ENCODE results near the gene GOLGA2. TPM values are rescaled to one million over a fixed set of nuclear protein-coding genes. Genes with fewer than 3 reads are reported as not detected.

The GOLGA2 gene
- total and polyA plus RNA-seq, 2 of the 13 experiments (the other 11 are each of a cell fraction or from before 2014, with no cell fraction given), result 45.3 to 45.8 TPM

GRCh38 chr9:128276574-128277270, 915 bp upstream of the GOLGA2 start (continued):
- TF ChIP-seq, protein P1, sequence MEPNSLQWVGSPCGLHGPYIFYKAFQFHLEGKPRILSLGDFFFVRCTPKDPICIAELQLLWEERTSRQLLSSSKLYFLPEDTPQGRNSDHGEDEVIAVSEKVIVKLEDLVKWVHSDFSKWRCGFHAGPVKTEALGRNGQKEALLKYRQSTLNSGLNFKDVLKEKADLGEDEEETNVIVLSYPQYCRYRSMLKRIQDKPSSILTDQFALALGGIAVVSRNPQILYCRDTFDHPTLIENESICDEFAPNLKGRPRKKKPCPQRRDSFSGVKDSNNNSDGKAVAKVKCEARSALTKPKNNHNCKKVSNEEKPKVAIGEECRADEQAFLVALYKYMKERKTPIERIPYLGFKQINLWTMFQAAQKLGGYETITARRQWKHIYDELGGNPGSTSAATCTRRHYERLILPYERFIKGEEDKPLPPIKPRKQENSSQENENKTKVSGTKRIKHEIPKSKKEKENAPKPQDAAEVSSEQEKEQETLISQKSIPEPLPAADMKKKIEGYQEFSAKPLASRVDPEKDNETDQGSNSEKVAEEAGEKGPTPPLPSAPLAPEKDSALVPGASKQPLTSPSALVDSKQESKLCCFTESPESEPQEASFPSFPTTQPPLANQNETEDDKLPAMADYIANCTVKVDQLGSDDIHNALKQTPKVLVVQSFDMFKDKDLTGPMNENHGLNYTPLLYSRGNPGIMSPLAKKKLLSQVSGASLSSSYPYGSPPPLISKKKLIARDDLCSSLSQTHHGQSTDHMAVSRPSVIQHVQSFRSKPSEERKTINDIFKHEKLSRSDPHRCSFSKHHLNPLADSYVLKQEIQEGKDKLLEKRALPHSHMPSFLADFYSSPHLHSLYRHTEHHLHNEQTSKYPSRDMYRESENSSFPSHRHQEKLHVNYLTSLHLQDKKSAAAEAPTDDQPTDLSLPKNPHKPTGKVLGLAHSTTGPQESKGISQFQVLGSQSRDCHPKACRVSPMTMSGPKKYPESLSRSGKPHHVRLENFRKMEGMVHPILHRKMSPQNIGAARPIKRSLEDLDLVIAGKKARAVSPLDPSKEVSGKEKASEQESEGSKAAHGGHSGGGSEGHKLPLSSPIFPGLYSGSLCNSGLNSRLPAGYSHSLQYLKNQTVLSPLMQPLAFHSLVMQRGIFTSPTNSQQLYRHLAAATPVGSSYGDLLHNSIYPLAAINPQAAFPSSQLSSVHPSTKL (CRISPR knock-in tag; IDR thresholded peaks at IDR 0.05), result 0 out of 2 replicates have a peak, but pooled peaks have one; percentile 4
- TF ChIP-seq, protein P2, sequence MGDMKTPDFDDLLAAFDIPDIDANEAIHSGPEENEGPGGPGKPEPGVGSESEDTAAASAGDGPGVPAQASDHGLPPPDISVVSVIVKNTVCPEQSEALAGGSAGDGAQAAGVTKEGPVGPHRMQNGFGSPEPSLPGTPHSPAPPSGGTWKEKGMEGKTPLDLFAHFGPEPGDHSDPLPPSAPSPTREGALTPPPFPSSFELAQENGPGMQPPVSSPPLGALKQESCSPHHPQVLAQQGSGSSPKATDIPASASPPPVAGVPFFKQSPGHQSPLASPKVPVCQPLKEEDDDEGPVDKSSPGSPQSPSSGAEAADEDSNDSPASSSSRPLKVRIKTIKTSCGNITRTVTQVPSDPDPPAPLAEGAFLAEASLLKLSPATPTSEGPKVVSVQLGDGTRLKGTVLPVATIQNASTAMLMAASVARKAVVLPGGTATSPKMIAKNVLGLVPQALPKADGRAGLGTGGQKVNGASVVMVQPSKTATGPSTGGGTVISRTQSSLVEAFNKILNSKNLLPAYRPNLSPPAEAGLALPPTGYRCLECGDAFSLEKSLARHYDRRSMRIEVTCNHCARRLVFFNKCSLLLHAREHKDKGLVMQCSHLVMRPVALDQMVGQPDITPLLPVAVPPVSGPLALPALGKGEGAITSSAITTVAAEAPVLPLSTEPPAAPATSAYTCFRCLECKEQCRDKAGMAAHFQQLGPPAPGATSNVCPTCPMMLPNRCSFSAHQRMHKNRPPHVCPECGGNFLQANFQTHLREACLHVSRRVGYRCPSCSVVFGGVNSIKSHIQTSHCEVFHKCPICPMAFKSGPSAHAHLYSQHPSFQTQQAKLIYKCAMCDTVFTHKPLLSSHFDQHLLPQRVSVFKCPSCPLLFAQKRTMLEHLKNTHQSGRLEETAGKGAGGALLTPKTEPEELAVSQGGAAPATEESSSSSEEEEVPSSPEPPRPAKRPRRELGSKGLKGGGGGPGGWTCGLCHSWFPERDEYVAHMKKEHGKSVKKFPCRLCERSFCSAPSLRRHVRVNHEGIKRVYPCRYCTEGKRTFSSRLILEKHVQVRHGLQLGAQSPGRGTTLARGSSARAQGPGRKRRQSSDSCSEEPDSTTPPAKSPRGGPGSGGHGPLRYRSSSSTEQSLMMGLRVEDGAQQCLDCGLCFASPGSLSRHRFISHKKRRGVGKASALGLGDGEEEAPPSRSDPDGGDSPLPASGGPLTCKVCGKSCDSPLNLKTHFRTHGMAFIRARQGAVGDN (CRISPR knock-in tag; IDR thresholded peaks at IDR 0.05), result peak; percentile 13; the same call in 1 of the 2 replicates
- TF ChIP-seq, protein P3, sequence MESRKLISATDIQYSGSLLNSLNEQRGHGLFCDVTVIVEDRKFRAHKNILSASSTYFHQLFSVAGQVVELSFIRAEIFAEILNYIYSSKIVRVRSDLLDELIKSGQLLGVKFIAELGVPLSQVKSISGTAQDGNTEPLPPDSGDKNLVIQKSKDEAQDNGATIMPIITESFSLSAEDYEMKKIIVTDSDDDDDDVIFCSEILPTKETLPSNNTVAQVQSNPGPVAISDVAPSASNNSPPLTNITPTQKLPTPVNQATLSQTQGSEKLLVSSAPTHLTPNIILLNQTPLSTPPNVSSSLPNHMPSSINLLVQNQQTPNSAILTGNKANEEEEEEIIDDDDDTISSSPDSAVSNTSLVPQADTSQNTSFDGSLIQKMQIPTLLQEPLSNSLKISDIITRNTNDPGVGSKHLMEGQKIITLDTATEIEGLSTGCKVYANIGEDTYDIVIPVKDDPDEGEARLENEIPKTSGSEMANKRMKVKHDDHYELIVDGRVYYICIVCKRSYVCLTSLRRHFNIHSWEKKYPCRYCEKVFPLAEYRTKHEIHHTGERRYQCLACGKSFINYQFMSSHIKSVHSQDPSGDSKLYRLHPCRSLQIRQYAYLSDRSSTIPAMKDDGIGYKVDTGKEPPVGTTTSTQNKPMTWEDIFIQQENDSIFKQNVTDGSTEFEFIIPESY (CRISPR knock-in tag; IDR thresholded peaks at IDR 0.05), result 0 out of 2 replicates have a peak, but pooled peaks have one; percentile 2
- no peak for TF ChIP-seq ZNF253 (CRISPR knock-in tag; IDR thresholded peaks at IDR 0.05; ENCODE audit: borderline replicate concordance)
- no peak for TF ChIP-seq ZBTB43 (CRISPR knock-in tag; conservative IDR thresholded peaks at IDR 0.05)
- 0 out of 2 replicates have a peak, but pooled peaks have one; percentile 17 for TF ChIP-seq ZNF451 (CRISPR knock-in tag; IDR thresholded peaks at IDR 0.05)

Measured in HepG2 (cell line).